ENCODE results near the gene TMEM258.

The TMEM258 gene

GRCh38 chr11:61742391-61742790 is 50.0 kb downstream of the TMEM258 start:
- DNase-seq (ENCODE audit: low read depth), result no peak
- no peak for TF ChIP-seq CTCF (IDR thresholded peaks at IDR 0.05; ENCODE audit: control insufficient read depth, extremely low read depth, insufficient read depth)
- H3K4me3 ChIP-seq (ENCODE audit: low read depth, low read length), result no peak overlapping the region

GRCh38 chr11:61739966-61740365 is 52.4 kb downstream of the TMEM258 start:
- no peak overlapping the region for H3K4me3 ChIP-seq (ENCODE audit: low read depth, low read length)
- TF ChIP-seq CTCF (IDR thresholded peaks at IDR 0.05; ENCODE audit: control insufficient read depth, extremely low read depth, insufficient read depth), result no peak
- DNase-seq (ENCODE audit: low read depth), result no peak

- DNase-seq (ENCODE audit: low read depth), result no peak
- TF ChIP-seq CTCF (IDR thresholded peaks at IDR 0.05; ENCODE audit: control insufficient read depth, extremely low read depth, insufficient read depth), result no peak
- no peak overlapping the region for H3K4me3 ChIP-seq (ENCODE audit: low read depth, low read length)
These were observed 53.0 kb downstream of the TMEM258 start for GRCh38 chr11:61739413-61739812.
